Measurements from ENCODE around the gene PNMA6E.
A peak's percentile ranks its signal among the peaks of the same experiment; 100 is the strongest.
"Not testable (repeated sequence)": the region's sequence is repeated elsewhere in the genome, so short reads cannot be mapped to it uniquely, and the experiment has no call there.

Gene PNMA6E

GRCh38 chrX:153408221-153408721 lies 7.1 kb upstream of the PNMA6E start:
- DNase-seq (ENCODE audit: low read depth in 2 of 2), result no peak

GRCh38 chrX:153407736-153408135 lies 6.6 kb upstream of the PNMA6E start:
- DNase-seq (ENCODE audit: low read depth in 2 of 2), result no peak

GRCh38 chrX:153406903-153407302 lies 5.8 kb upstream of the PNMA6E start:
- no peak for DNase-seq (ENCODE audit: low read depth in 2 of 2)

GRCh38 chrX:153406011-153406410 lies 4.9 kb upstream of the PNMA6E start:
- no peak for DNase-seq (ENCODE audit: low read depth in 2 of 2)

GRCh38 chrX:153405426-153405825 lies 4.3 kb upstream of the PNMA6E start:
- DNase-seq (ENCODE audit: low read depth in 2 of 2), result no peak

- not testable (repeated sequence) for DNase-seq (ENCODE audit: low read depth in 2 of 2)
Observed at GRCh38 chrX:153404333-153404732, 3.2 kb upstream of the PNMA6E start.

GRCh38 chrX:153400146-153401132 lies 711 bp downstream of the PNMA6E start:
- peak; percentile 28 to 38 for DNase-seq (ENCODE audit: low read depth in 2 of 2)

GRCh38 chrX:153398275-153398960 lies 2.7 kb downstream of the PNMA6E start:
- no peak for DNase-seq (ENCODE audit: low read depth in 2 of 2)

GRCh38 chrX:153397256-153397960 lies 3.7 kb downstream of the PNMA6E start:
- no peak for DNase-seq (ENCODE audit: low read depth in 2 of 2)

GRCh38 chrX:153396320-153397195 lies 4.6 kb downstream of the PNMA6E start:
- DNase-seq (ENCODE audit: low read depth in 2 of 2), result no peak

- no peak for DNase-seq (ENCODE audit: low read depth in 2 of 2)
Observed at GRCh38 chrX:153395613-153396319, 5.4 kb downstream of the PNMA6E start.

- DNase-seq (ENCODE audit: low read depth in 2 of 2), result no peak
Observed at GRCh38 chrX:153394612-153395011, 6.5 kb downstream of the PNMA6E start.

- no peak for DNase-seq (ENCODE audit: low read depth in 2 of 2)
Observed at GRCh38 chrX:153392642-153393321, 8.4 kb downstream of the PNMA6E start.

GRCh38 chrX:153389460-153389768 lies 11.7 kb downstream of the PNMA6E start:
- not testable (repeated sequence) for DNase-seq (ENCODE audit: low read depth in 2 of 2)

GRCh38 chrX:153388722-153389459 lies 12.3 kb downstream of the PNMA6E start:
- no peak for DNase-seq (ENCODE audit: low read depth in 2 of 2)

- no peak for DNase-seq (ENCODE audit: low read depth in 2 of 2)
Observed at GRCh38 chrX:153387987-153388721, 13.0 kb downstream of the PNMA6E start.

GRCh38 chrX:153387345-153387744 lies 13.8 kb downstream of the PNMA6E start:
- no peak for DNase-seq (ENCODE audit: low read depth in 2 of 2)

- no peak for DNase-seq (ENCODE audit: low read depth in 2 of 2)
Observed at GRCh38 chrX:153386097-153386496, 15.1 kb downstream of the PNMA6E start.

GRCh38 chrX:153384973-153385372 lies 16.2 kb downstream of the PNMA6E start:
- not testable (repeated sequence) for DNase-seq (ENCODE audit: low read depth in 2 of 2)

Measured in stimulated activated CD8-positive, alpha-beta memory T cell treated with anti-CD3 and anti-CD28 coated beads, Interleukin-15, amount 100 ng/mL, for 48 hours (primary cell).